HG03045 (cell line): ENCODE results near the gene HMGA1.

Source experiments
- ATAC-seq: cut with Tn5 transposase; IDR thresholded peaks from one replicate; pipeline ENCODE4 v1.9.1; 2021; ENCODE audit warnings: mild to moderate bottlenecking, moderate library complexity; ENCODE audit not compliant: unreplicated experiment

The HMGA1 gene

DNA sequence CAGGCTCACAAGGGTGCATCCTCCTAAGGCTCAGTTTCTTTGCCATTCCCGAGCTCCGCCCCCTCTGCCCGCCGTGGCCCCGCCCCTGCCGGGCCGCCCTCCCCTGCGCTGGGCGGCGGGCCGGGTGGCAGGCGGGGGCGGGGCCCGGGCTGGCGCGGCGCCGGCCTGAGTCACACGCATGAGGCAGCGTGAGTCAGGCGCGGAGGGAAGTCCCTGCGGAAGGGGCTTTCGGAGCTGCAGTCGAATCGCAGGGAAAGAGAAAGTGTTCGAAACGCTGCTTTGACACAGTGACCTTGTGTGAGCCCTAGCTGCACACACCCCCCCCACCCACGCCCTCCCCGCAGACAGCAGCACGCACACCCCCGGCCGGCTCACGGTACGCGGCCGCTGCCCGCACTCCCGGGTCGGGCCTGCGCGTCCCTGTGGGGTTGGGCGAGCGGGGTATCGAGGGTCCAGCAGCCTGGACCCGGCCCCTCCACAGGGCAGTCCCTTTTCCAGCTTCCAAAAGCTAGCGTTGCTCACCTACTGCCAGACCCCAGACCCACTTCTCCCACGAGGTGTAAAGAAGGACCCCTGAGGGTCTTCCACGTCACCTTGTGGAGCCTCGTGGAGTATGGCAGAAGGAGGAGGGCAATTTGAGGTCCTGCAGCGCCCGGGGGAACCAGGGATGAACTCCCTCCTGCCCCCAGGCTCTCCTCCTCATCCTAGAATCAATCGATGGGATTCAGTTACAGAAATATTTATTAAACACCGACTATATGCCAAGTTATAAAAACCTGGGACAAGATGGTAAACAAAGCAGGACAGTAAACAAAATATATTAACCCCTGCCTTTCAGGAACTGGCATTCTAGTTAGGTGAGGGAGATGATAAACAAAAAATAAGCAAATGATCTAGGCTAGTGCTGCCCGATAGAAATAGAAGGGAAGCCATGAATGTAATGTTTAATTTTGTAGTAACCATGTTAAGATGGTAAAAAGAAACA, 12.4 kb upstream of the HMGA1 start:
- peak; percentile 89 for ATAC-seq

DNA sequence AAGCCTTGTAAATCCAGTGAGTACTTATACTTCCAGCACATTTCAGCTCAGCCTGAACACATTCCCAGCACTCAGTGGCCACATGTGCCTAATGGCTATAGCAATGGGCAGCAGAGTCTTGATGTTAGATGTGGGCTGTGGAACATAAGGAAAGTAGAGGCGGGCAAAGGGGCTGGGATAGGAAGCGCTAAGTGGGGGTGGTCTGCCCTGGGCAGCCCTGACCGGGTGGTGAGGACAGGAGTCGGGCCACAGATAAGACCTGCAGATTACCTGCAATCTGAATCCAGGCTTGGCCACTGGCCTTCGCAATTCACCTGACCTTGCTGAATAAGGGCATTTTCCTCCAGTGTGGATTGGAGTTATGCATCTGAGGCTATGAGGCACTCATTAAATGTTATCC, 11.1 kb upstream of the HMGA1 start:
- no peak for ATAC-seq

DNA sequence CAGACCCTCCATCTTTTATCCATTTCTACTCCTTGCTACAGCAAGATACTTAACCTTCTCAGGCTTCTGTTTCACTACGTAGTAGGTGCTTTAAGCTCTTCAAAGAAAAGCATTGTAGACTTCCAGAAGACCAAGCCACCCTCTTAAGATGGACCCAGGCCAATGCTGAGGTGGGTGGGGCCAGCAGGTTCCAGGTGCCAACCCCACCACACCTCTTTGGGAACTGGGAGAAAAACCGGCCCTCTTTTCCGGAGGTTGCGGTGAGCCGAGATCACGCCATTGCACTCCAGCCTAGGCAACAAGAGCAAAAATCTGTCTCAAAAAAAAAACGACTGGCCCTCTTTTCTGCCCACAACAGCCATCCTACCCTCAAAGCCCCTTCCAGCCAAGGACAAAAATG, 10.6 kb upstream of the HMGA1 start:
- no peak for ATAC-seq

DNA sequence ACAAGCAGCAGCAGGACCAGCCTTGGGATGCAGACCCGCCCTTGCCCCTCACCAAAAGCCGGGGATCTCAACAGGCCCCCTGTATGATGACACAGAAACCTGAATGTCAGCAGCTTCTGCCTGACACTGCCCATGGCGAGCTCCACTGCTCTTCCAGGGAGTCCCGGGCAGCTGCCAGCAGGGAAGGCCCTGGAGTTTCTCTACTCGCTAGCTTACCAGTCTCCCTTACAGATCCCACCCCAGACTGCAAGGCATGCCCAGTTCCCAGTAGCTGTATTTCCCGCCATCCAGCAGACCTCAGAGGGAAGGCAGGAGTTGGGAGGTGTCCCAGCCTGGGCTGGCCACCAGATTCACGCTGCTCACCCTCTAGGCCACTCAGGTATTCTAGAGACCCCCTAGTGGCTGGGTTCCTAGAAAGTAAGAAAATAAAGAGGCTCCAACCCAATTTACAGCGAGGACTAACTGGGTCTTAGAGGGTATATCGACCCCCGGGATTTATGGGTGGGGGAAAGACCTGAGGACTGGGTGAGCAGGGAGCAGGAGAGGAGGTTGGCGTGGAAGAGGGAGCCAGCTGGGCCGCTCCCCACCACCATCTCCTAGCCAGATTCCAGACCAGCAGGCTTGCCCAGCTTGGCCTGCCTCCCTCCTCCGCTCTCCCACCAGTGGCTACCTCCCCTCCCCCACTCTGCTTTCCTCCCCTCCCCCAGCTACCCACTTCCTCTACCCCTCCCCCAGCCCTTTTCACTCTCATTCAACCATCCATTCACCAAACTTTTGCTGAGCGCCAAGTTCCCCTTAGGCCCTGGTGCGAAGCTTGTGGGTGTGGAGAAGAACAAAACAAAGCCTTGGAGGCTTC, 9.7 kb upstream of the HMGA1 start:
- no peak for ATAC-seq

DNA sequence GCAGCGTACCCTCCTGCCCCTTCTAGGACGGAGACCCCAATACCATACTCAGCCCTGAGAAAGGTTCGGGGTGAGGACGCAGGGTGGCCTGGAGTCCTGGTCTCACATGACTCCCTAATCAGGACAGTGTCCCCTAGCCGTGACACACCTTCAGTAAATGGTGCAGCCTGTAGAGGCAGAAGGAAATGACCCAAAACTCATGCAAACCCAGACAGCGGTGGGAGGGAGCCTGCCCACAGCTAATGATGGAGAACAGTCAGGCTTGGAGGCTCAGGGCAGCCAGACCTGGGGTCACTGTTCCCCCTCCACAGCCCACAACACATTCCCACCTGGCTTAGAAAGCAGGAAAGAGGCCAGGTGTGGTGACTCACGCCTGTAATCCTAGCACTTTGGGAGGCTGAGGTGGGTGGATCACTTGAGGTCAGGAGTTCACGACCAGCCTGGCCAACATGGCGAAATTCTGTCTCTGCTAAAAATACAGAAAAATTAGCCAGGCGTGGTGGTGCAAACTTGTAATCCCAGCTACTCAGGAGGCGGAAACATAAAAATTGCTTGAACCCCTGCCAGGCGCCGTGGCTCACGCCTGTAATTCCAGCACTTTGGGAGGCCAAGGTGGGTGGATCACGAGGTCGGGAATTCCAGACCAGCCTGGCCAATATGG, 8.8 kb upstream of the HMGA1 start:
- no peak for ATAC-seq

DNA sequence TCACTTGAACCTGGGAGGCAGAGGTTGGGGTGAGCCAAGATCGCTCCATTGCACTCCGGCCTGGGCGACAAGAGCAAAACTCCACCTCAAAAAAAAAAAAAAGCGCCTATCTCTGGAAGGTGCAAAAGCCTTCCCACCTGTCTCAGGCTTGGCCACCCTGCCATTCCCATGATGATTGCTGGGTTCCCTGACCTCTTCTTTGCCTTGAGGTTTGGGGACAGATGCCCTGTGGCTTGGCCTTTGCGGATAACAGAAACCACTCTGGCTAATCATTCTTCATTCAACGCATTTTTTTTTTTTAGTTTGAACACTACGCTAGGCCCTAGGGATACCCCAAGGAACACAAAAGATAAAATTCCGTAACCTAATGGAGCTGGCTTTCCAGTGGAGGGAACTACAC, 6.8 kb upstream of the HMGA1 start:
- no peak for ATAC-seq

DNA sequence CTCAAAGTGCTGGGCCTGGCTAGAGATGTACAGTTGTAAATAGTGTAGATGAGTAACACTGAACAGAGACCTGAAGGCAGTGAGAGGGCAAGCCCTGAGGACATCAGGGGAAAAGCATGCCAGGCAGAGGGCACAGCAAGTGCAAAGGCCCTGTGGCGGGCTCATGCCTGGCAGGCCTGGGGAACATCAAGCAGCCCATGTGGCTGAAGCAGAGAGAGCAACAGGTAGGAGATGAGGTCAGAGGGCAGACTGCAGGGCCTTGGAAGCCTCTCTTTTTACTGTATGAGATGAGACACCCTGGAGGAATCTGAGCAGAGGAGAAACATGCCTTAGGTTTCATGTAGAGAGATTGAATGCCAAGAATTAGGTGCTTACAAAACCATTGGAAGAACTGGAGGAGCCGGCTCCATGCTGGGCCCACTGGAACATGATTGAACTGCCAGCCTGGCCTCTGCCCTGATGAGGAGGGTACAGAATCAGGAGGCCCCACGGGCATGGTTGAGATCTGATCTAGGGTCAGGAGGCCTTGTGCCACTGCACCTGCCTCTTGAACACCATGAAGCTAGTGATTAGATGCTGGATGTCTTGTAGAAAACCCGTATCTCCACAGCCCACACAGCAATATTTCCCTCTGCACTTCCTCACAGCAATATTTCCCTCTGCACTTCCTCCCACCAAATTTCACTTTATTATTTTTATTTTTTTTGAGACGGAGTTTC, 5.9 kb upstream of the HMGA1 start:
- ATAC-seq, result no peak

DNA sequence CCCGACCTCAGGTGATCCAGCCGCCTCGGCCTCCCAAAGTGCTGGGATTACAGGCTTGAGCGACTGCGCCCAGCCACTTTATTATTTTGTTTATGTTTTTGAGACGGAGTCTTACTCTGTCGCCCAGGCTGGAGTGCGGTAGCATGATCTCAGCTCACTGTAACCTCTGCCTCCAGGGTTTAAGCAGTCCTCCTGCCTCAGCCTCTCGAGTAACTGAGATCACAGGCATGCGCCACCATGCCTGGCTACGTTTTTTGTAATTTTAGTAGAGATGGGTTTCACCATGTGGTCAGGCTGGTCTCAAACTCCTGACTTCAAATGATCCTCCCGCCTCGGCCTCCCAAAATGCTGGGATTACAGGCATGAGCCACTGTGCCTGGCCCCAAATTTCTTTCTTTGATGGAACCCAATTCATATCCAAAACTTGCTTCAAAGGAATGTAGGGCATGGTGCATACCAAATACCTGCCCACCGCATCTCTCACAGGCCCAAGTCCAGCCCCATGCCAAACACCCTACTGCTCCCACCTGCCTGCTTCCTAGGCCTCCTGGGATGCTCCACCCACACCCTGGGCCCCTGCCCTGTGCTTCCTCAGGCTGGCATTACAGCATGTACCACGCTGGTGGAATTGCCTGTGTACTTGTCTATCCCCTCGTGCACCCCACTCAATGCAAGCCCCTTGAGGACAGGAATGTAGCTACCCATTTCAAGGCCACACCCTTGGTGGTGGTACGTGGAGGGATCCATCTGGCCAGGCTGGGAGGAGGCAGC, 4.9 kb upstream of the HMGA1 start:
- no peak for ATAC-seq

DNA sequence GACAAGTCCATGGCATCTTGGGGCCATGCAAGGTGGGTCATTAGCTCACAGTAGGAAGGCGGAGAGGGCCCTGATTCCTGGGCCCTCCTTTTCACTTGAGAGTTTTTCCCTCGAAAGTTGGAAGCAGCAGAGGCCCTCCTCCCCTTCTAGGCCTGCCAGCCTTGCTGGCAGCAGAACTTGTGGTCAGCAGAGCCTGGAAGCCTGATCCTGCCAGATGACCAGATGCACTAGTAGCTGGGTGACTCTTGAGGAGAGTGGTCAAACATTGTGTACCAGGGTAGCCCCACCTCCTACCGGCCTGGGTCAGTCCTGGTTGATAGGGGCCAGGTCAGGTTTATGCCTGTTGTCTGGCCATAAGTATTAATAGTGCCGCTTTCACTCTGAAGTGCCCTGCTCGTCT, 3.8 kb upstream of the HMGA1 start:
- no peak for ATAC-seq

DNA sequence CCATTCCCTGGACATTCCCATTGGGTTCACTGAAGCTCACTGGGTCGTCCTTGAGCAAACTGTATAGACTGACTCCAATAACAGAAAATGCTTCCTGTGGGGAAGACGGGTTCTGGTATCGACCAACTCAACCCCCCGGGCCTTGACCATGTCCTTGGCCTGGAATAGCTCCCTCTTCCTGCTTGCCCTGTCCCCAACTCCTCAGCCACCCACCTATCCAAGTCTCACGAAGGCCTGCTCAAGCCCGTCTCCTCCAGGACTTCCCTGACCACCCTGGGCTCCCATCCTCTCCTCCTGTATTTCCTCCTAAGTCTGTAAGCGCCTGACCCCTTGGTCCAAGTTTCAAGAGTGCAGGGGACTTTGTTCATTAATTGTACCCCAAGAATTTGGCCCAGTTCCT, 2.8 kb upstream of the HMGA1 start:
- no peak for ATAC-seq

DNA sequence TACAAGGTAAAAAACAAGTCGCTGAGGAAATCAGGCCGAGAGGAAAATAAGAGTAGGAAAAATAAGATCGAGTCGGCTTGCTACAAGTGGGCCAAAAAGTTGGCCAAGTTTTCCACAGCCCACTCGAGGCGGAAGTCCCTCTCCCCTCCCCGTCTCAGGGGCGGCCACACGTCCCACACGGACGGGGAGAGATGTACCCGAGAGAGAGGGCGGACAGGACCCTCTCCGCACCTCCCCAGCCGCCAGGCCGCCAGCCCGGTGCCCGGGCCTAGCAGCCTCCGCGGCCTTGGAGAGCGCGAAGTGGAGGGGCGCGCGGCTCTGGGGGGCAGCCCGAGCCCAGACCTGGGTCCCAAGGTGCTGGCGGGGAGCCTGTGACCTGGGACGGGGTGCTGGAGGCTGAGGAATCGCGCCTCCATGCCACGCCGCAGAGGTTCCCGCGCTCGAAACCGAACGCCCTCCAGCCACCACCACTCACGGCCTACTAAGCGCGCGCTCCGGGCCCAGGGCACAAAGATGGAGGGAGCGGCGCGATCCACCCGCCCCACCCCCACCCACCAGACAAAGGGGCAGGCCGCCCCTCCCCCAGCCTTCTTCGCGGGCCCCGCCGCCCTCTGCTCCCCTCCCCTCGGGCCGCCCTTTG, 1.9 kb upstream of the HMGA1 start:
- no peak for ATAC-seq

DNA sequence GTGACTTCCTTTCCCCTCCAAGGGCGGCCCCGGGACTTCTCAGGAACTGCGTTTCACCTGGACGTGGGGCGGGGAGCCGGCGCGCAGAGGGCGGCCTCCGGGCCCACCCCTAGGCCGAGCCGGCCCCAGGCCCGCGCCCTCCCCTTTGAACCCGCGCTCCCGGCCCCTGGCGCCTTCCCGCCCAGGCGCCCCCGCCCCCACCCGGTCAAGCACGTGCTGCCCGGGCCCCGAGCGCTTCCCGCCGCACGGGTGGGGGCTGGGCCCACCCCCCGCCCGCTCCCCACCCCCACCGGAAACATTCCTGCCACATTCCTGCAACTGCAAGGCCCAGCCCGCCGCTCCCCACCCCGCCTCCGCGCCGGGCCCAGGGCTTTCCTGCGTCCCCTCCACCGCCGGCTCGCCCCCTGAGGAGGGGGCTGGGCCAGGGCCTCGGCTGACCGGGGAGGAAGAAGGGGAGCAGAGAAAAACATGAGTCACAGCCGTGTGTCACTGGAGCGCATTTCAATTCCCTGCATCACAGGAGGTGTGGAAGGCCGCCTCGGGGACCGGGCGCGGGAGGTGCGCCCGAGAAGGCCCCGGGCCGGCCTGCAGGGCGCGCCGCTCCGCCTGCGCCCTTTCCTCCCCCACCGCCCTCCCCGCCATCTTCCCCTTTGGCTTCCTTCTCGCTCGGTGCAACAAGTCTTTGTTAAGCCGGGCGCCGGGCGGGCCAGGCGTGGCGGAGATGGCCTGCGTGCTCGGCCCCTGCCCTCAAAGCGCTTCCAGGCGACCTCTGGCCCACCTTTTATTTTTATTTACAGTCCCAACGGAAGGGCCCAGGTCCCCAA, 1.2 kb upstream of the HMGA1 start:
- no peak for ATAC-seq

DNA sequence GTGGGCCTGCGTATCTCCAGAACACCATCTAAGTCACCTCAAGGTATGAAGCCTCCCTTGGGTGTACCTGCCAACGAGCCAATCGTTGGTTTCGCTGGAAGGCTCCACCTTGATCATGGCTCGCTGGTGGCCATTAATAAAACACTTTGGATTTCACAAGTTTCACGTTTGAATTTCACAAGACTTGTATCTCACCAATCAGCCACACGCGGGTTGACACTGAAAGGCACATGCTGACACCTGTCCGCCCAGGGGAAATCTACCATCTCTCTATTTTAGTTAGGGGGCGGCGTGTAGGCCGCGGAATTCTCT, 586 bp upstream of the HMGA1 start:
- peak; percentile 0 for ATAC-seq

DNA sequence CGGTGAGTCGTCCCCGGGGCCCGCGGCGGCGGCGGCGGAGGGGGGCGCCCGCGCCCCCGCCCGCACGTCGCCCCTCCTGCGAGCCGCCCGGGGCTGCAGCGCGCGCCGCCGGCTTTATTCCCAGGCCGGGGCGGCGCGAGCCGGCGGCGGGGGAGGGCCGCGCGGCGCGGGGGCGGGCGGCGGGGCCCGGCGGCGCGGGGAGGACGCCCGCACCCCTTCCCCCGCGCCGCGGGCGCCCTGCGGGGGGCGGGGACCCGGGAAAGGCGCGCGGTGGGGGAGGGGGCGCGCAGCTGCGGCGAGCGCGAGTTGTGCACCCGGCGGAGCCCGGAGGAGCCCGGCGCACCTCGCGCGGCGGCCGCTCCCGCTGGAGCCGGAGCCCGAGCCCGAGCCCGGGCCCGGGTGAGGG, 646 bp downstream of the HMGA1 start:
- ATAC-seq, result peak; percentile 12

DNA sequence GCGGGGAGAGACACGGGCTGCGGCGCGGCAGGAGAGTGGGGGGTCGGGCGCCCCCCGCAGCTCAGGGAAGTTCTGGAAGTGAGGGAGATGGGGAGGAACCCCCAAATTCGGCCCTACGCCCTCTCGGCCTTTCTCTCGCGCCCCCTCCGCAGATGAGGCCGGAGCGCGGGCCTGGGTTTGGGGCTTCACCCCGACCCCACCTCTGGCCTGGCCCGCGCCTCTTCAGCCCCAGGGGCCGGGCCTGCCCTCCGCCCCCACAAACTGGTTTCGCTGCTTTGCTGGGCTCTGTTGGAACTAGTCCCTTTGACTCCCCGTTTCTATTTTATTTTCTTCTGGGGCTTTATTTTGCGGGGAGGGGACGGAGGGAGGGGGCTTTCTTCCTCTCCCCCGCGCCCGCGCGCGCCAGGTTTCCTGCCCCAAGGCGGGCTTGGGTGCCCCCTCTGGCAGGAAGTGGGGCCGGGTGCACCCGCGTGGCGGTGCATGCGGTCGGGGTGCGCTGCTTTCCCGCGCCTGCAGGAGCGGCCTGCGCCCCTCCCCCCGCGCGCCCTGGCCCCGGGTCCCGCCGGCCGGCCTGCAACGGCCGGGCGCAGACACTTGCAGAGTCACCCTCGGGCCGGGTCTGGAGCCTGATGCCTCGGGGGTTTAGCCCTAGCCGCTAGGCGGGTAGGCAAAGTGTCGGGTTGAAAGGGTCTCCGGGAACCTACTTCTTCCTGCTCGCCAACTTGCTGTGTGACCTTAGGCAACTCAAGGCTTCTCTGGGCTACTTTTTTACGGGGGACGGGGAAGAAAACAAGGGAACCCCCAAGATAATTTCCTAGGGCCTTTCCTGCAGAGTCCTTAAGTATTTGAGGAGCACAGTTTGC, 1.3 kb downstream of the HMGA1 start:
- ATAC-seq, result peak; percentile 4

DNA sequence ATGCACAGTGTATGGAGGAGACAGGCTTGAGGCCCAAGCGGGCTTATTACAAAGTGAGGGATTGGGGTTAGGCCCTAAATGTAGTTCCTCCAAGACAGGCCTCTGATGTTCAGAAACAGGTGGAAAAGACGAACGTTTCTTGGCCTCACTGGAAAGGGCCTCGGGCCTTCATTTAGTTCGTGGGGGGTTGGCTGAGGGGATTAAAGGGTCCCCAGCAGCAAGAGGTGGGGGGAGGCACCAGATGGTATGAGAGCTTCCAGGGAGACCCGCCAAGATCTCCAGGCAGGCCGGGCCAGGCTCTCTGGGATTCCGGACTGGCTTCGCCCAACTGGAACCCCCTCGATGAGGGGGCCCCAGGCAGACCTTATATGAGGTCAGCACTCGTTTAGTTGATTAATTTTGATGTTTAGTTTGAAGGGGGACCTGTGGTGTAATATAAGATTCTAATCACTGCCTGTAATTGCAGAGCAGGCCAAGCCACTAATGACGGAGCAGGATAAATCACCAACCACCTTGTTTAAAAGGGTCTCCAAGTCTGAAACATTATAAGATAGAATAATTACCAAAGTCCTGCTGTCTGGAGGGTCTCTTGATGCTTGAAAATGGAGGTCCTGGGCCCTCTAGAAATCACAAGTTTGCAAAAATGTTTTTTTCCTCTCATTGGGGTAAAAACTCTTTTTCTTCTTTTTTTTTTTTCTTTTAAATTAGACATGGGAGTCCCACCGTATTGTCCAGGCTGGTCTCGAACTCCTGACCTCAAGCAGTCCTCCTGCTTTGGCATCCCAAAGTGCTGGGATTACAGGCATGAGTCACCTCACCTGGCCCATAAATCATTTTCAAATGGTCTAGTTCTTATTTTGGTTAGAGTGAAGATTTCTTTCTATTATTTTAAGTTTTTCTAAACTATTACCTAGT, 2.2 kb downstream of the HMGA1 start:
- no peak for ATAC-seq

DNA sequence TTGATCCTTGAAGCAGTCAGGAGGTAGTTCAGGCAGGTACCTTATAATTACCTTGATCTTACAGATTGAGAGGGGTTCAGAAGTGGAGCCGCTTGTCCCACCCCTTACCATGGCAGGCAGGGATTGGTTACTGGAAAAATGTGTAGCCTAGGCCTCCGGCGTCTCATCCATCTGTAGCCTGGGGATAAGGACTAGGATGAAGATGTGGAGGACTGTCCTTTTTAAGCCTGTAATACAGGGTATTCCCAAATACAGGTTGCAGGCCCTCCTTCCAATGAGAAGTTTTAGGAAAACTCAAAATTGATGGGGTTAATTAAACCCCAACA, 2.8 kb downstream of the HMGA1 start:
- ATAC-seq, result no peak
